DLD1 (cell line): ENCODE data around the gene DBH.
"Not testable (repeated sequence)": the region's sequence is repeated elsewhere in the genome, so short reads cannot be mapped to it uniquely, and the experiment has no call there.

ENCODE experiments used
- in situ Hi-C: cut with HindIII; loops from 2 replicates; pipeline ENCODE4 v1.10.0; 2017; ENCODE audit warnings: low sequenced_read_pairs

Gene DBH

GRCh38 chr9:133621725-133622267 is 14.4 kb upstream of the DBH start:
- in situ Hi-C loops: no loop called here

DNA sequence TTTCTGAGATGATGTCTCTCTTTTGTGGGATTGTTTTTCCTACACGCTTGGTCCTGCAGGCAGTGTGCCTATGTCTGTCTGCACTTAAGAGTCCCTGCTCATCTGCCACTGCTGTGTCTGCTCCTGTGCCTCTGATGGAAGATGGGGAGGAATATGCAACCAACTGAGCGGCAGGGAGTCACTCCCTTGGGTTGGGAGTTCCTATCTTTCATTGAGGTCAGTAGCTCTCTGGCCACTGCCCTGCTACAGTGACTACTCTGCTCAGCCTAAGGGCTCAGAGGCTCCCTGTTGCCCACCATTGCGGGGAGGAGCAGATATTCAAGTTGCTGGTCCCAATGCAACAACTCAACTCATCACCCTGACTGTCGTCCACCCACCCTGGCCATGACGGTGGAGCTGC is 13.6 kb upstream of the DBH start:
- in situ Hi-C loops: no loop called here

DNA sequence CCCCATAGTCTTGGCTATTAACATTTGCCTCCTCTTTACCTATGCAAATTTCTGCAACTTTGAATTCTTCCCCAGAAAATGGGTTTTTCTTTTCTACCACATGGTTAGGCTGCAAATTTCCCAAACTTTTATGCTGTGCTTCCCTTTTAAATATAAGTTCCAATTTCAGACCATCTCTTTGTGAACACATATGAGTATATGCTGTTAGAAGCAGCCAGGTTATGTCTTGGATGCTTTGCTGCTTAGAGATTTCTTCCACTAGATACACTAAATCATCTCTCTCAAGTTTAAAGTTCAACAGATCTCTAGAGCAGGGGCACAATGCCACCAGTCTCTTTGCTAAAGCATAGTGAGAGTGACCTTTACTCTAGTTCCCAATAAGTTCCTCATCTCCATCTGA is 10.2 kb upstream of the DBH start:
- in situ Hi-C loops: not testable (repeated sequence)

DNA sequence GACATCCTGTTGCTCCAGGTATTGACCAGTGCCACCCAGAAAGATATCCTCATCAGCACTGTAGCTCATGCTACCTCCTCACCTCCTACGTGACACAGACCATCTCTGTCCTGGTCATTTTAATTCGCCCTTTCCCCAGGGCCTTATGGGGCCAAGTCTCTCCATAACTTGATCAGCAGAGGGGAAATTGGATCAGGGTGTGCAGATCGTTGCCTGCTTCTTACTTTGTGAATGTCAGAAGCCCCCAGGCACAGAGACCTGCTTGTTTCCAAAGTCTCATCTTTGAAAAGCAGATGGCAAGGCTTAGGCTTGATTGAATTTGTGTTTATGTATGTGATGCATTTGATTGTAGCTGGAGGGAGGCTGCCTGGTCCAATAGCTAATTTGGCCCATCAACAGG is 8.8 kb upstream of the DBH start:
- in situ Hi-C loops: no loop called here

DNA sequence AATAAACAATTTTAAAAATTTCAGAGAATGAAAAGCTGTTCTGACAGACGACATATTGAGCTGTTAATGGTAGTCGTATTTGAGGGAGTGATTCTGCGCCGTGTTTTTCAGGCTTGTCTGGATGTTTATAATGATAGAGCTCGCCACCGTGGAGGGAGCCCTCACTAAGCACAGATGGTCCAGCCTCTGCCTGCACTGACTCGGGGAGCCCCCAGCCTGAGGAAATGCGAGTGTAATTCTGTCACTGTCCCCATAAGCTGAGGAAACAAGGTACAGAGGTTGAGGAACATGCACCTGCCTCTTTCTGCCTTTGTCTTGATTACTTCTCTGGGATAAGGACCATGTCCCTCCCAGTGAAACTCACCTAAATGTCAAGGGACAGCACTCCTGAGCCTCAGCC is 7.4 kb upstream of the DBH start:
- in situ Hi-C loops: no loop called here

- in situ Hi-C loops: no loop called here
These were observed 6.7 kb upstream of the DBH start for GRCh38 chr9:133629221-133630110.

DNA sequence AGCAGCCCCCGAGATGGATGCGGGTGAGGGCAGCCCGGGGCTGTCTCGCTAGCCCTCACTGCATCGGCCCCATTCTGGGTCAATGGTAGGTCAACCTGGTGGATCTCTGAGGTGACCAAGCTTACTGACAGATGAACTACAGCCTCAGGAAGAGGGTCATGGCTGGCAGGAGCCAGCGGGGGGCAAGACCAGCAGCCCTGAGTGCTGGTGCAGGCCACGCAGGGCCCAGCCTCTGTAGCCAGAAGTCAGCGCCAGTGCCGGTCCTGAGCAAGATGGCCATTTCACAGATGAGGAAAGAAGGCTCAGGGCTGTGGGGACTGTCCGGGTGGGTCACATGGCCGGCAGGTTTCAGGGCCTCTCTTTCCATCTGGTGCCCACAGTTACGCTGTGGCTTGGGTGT is 5.1 kb upstream of the DBH start:
- in situ Hi-C loops: no loop called here

DNA sequence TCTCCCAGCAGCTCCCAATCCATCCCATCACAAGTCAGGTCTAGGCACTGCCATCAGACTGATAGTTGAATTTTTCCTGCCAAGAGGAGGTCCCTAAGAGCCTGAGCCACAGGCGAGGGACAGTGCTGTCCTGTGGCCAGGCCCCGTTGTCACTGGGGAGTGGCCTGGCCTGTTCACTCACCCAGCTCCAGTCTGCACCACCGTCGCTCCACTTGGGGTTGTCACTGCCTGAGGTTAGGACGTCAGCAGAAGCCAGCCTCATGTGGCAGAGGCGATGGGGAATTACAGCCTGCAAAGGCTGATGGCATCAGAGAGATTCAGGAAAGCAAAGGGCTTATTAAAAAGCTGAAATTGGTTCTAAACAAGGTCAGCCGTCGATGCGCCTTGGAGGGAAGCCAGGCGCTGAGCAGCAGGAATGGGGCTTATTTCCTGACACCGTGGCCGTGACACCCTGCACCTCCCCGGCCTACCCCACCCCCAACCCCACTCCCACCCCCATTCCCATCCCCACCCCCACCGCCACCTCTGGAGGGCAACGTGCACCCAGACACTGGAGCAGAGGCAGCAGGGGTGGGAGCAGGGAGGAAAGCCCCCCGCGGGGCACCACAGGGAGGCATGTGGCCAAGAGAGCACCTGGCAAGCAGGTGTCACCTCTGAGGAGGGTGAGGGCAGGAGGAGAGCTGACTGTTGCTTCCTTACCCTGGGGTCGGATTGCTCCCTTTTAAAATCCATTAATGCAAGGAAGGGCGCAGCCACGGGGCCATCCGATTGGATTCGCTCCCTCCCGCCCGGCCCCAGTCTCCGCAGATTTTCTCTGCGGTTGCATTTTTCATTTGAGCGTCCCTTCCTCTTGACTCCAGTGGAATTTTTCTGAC is 3.1 kb upstream of the DBH start:
- in situ Hi-C loops: no loop called here

DNA sequence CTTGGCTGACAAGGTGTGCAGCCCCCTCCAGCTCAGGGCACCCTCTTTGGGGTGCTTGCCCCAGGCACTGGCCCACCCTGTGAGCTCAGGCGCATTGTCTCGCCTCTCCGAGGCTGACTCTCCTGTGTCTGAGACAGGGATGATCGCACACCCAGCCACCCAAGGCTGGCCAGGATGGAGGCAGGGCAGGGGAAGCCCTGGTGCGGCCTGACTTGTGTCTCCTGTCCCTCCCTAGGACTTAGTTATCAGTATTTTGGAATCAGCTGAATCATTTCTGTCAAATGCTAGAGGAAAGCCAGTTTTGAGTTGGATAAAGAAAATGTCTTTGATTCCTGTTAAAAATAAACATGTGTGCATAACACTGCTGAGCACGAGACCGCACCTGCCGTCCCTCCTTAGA is 2.5 kb upstream of the DBH start:
- in situ Hi-C loops: no loop called here

DNA sequence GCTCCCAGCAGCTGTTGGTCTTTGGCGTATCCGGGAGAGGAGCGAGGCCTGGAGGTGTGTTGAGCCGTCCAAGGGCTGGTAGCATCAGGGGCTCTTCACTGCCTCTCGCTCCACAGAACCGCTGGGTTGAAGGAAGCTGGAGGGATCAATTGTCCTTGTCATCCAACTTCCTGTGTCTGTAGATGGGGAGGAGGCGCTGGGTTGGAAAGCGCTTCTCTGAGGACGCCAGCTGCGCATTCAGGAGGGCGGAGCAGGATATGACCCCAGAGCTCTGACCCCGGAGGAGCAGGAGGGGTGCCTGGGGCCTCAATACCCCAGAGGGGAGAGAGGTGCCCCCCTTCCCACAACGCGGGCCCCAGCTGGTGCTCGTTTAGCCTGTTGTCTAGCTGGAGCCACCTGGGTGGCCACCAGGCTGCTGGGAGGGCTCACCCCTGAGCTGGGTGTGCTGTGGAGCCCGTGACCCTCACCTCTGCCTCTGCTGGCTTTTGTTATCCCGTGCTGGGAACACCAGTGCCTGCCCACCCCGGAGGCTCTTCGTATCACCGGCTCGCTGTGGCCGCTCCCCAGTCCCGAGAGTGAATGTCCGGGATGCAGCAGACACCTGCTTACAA is 2.0 kb upstream of the DBH start:
- in situ Hi-C loops: no loop called here

- in situ Hi-C loops: no loop called here
These were observed 1.1 kb upstream of the DBH start for GRCh38 chr9:133635098-133635497.

DNA sequence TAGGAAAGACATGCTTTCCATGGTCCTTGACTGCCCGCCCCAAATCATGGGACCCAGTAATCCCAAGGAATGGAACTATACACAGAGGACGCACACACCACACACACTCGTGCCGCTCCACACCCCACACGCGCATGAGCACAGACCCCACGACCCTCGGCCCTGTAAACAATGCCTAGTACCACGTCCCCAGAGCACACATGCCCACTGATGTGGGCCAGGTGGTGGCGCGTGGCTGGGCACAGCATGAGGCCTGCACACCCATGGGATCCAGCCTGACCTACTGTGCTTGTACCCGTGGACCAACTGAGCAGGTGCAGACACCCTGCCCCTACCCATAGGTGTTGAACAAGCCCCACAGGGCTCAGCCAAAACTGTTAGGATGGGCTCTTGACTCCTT is 739 bp downstream of the DBH start:
- in situ Hi-C loops: no loop called here

DNA sequence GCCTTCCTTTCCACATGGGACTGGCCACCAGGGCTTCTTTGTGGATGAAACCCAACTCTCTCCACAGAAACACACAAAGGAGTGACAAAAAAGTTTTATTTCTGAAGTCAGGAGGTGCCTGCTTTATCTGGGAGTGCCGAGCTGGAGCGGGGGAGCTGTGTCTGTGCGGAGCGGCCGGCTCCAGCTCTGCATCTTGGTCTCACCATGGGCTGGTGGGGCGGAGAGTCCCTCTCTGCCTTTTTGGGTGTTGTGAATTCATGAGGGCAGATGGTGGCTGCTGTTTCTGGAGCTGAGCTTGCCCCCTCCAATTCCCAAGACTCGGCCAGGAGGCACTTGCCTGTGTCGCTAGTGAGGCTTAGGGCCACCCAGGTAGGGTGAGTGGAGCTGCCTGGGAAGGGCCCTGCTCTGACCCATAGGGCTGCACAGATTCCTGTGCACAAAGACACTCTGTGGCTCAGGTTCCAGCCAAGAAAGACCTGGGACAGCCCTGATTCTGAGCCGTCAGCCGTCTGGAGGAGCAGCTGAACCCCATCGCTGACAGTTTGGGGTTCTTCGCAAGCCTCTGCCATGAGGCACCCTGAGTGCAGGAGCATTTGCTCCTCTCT is 1.4 kb downstream of the DBH start:
- in situ Hi-C loops: no loop called here

- in situ Hi-C loops: no loop called here
These were observed 1.9 kb downstream of the DBH start for GRCh38 chr9:133638076-133638475.

GRCh38 chr9:133638711-133639110 is 2.5 kb downstream of the DBH start:
- in situ Hi-C loops: no loop called here

- in situ Hi-C loops: no loop called here
These were observed 3.5 kb downstream of the DBH start for GRCh38 chr9:133639613-133640012.

- in situ Hi-C loops: no loop called here
These were observed 4.0 kb downstream of the DBH start for GRCh38 chr9:133640160-133640559.

DNA sequence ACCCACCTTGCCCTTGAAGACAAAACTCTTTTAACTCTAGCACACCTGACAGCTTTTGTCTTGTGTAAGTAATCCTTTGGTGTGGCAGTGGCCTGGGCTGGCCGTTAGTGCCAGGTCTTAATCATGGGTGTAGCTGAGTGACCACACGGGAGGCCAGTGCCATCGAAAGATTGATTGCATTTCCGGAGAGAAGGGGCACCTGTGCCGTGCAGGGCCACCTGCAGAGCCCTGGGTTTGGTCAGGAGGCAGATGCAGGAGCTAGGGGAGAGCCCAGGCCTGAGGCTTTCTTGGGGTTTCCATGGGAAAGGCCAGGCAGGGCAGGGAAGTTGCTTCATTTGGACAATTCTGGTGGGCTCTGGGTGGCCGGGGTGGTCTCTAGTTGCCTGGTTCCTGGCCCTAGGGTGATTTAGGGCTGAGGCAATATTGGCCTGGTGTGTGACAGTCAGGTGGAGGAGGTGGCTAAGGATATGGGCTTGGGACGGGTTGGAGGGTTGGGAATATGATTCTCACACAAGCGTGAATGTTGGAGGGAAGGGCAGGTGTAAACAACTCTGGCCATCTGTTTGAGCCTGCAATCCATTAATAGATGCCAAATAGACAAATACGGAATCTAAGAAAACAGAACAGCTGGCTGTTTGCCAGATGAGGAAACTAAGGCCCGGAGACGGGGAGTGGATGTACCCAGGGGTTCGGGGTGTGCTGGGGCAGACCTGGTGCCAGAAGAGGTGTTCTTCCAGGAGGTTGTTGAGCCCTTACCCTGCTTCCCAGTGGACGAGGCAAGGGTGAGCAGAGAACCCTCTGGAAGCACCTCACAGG is 4.6 kb downstream of the DBH start:
- in situ Hi-C loops: no loop called here

DNA sequence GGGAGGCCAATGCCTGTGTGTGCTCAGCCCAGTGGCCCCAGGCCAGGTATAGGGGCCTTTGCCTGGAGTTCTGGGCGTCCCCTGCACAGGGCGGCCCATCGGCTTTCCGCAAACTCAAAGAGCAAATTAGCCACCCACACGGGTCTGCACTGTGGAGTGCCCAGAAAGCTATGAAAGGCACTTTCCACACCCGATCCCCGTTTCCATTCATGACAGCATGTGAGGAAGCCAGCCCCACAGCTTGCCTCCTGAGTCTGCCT is 5.2 kb downstream of the DBH start:
- in situ Hi-C loops: no loop called here

- in situ Hi-C loops: no loop called here
These were observed 5.9 kb downstream of the DBH start for GRCh38 chr9:133641861-133642595.
